ENCODE data around the gene TEKT5.

- TF ChIP-seq CTCF (IDR thresholded peaks at IDR 0.05; ENCODE audit: low read length), result no peak
- TF ChIP-seq EZH2 (optimal IDR thresholded peaks at IDR 0.05; ENCODE audit: low read depth, low read length), result no peak
These were observed 2.3 kb downstream of the TEKT5 start for GRCh38 chr16:10692470-10692869.
